ENCODE measurements around the gene CCDC6. TPM values are rescaled to one million over a fixed set of nuclear protein-coding genes. Genes with fewer than 3 reads are reported as not detected.

The CCDC6 gene
- total and polyA plus RNA-seq, 2 of the 8 experiments (the other 6 are each of a cell fraction or from before 2014, with no cell fraction given): 42.2 to 74.4 TPM

GRCh38 chr10:59895629-59896116 is 10.7 kb downstream of the CCDC6 start:
- Histone ChIP-seq H3K4me2 (ENCODE audit: insufficient read depth in 1 of 2, low read depth in 2 of 2, low read length in 2 of 2) (no peak overlapping the region), H3K36me3 (ENCODE audit: control insufficient read depth in 2 of 4, insufficient read depth in 4 of 4, low read length in 3 of 4) (peaks cover 0 to 3% (median 0%) of the 10 kb centered on the region in 4 experiments; a peak in 1 of 8 replicates), H3K14ac (ENCODE audit: insufficient read length) (no peak overlapping the region), H2BK15ac (ENCODE audit: low read length) (no peak overlapping the region), H4K5ac (ENCODE audit: insufficient read length, low read depth, low read length) (no peak overlapping the region), H2AK5ac (ENCODE audit: low read depth, low read length) (no peak overlapping the region), H3K23ac (ENCODE audit: insufficient read length) (no peak overlapping the region), H3K18ac (ENCODE audit: extremely low read depth, low read length) (0 out of 2 replicates have a peak overlapping the region, but pooled peaks have one; percentile 10), H3K9me3 (ENCODE audit: insufficient read depth in 2 of 2, low read depth in 1 of 2, low read length in 1 of 2) (no peaks in the 10 kb centered on the region), H3K4me1 (replicated peaks in 1 of 4; ENCODE audit: control insufficient read depth in 3 of 4, insufficient read depth in 4 of 4, low read length in 3 of 4) (peaks cover 0 to 30% (median 18%) of the 10 kb centered on the region in 4 experiments; a peak in 6 of 7 replicates), H3K9ac (replicated peaks in 1 of 4; ENCODE audit: extremely low read depth in 1 of 4, low read depth in 3 of 4, low read length in 3 of 4) (no peak overlapping the region), H2BK120ac (replicated peaks; ENCODE audit: low read depth, low read length) (no peak overlapping the region), H3K27me3 (replicated peaks in 1 of 4; ENCODE audit: control insufficient read depth in 3 of 4, extremely low read depth in 1 of 4, insufficient read depth in 3 of 4, low read length in 3 of 4) (no peaks in the 10 kb centered on the region), H3K4me3 (ENCODE audit: extremely low read depth in 1 of 4, insufficient read depth in 2 of 4, low read depth in 3 of 4, low read length in 4 of 4) (no peak overlapping the region), H2BK20ac (ENCODE audit: low read length) (no peak overlapping the region), H2AFZ (ENCODE audit: low read length) (no peak overlapping the region), H3K4ac (replicated peaks; ENCODE audit: insufficient read length, low read depth, low read length) (no peak overlapping the region), H4K8ac (ENCODE audit: extremely low read depth, insufficient read depth, low read length) (no peak overlapping the region), H3K27ac (ENCODE audit: low read depth, low read length) (0 out of 2 replicates have a peak overlapping the region, but pooled peaks have one; percentile 15), H3K79me2 (ENCODE audit: control insufficient read depth in 1 of 2, insufficient read depth in 2 of 2, low read length in 2 of 2) (peaks cover 39 to 99% of the 10 kb centered on the region in 2 experiments), H2BK12ac (ENCODE audit: low read depth, low read length) (no peak overlapping the region), H3K79me1 (ENCODE audit: low read depth, low read length) (peaks cover 24% of the 10 kb centered on the region), H3K23me2 (ENCODE audit: low read depth, low read length) (no peaks in the 10 kb centered on the region), H2BK5ac (ENCODE audit: low read depth, low read length) (no peak overlapping the region), H4K91ac (replicated peaks; ENCODE audit: insufficient read length, low read length) (no peak overlapping the region), H4K20me1 (replicated peaks in 1 of 2; ENCODE audit: control insufficient read depth in 1 of 2, insufficient read depth in 2 of 2, low read length in 2 of 2) (peaks cover 34 to 37% of the 10 kb centered on the region in 2 experiments), H3K56ac (replicated peaks; ENCODE audit: insufficient read length, low read depth, low read length) (no peak overlapping the region)
- 80% methylated on average over 10 of the region's 10 CpGs; no CpG with 5 or more reads in 1 of the 2 experiments for WGBS, 2 experiments (ENCODE audit: extremely low coverage in 1 of 2, insufficient coverage in 1 of 2, insufficient read length in 1 of 2, insufficient replicate concordance in 2 of 2, low coverage in 1 of 2, low lambda C conversion rate in 2 of 2, missing lambda C conversion rate in 1 of 2)
- POLR2A ChIA-PET (ENCODE audit: partially characterized antibody): interaction anchor here (1.6 to 9.7 kb wide), 3 partner anchors 10 to 23 kb away, joined by 4 to 90 read pairs (median 5); partner anchors contain the start of gene CCDC6
- TF ChIP-seq TAF1 (IDR thresholded peaks at IDR 0.05; ENCODE audit: low read depth, low read length) (no peak), HDAC2 (IDR thresholded peaks at IDR 0.05; ENCODE audit: borderline replicate concordance in 1 of 2, low read depth in 2 of 2, low read length in 2 of 2) (no peak), MAFK (IDR thresholded peaks at IDR 0.05; ENCODE audit: low read depth, low read length) (no peak), RXRA (IDR thresholded peaks at IDR 0.05; ENCODE audit: insufficient read depth, low read depth, low read length) (no peak), SP2 (IDR thresholded peaks at IDR 0.05; ENCODE audit: low read length) (no peak), SP4 (IDR thresholded peaks at IDR 0.05; ENCODE audit: low read length) (no peak), SIRT6 (IDR thresholded peaks at IDR 0.05; ENCODE audit: low read length) (no peak), YY1 (IDR thresholded peaks at IDR 0.05; ENCODE audit: low read depth, low read length) (no peak)
- FAIRE-seq (no peak), DNase-seq (ENCODE audit: low read depth in 1 of 2, low spot score in 2 of 2) (no peak)
- CTCF ChIA-PET (ENCODE audit: partially characterized antibody): interaction anchor here (0.6 to 1.9 kb wide), 4 partner anchors 9 to 139 kb away, joined by 3 to 8 read pairs (median 5); no protein-coding TSS in a partner anchor

Measured in H1 (cell line).